GM12878 (cell line): ENCODE data around the gene PEX26. TPM values are rescaled to one million over a fixed set of nuclear protein-coding genes. Genes with fewer than 3 reads are reported as not detected.

ENCODE experiments used
- ATAC-seq: fragments of 200-7000 bp; cut with Tn5 transposase; 3 replicates; pipeline ENCODE4 v1.9.1; 2020; ENCODE audit warnings: mild to moderate bottlenecking, moderate library complexity
- BruUV-seq: library from RNA; stranded (reverse); fragments of 400-500 nt; replicated peaks from 2 replicates; lab custom pipeline; 2021; lab: Mats Ljungman, UMichigan
- CTCF ChIA-PET: fragments of 300-600 bp; sonication (Branson Sonifier 250); formaldehyde crosslinking; extraction: SDS; loops from one replicate; lab custom pipeline; 2021; ENCODE audit warnings: inconsistent platforms; lab: Yijun Ruan, JAX
- POLR2A ChIA-PET: fragments of 350-600 bp; formaldehyde crosslinking; extraction: SDS; loops from one replicate; lab custom pipeline; 2021; ENCODE audit warnings: inconsistent platforms; lab: Charles Lee
- RAD21 ChIA-PET: fragments of 300-600 bp; sonication (Branson Sonifier 250); formaldehyde crosslinking; loops from one replicate; lab custom pipeline; 2023; ENCODE audit warnings: antibody characterized with exemption; ENCODE audit not compliant: unreplicated experiment; lab: Charles Lee
- SMC1A ChIA-PET: fragments of 300-600 bp; sonication (Branson Sonifier 250); formaldehyde crosslinking; loops from one replicate; lab custom pipeline; 2023; ENCODE audit not compliant: unreplicated experiment, uncharacterized antibody; lab: Charles Lee
- DNase-seq: peaks from one replicate; pipeline ENCODE4 v3.0.0-alpha.2; 2011; ENCODE audit warnings: low read depth, low spot score
- FAIRE-seq: peaks from 3 replicates; lab custom pipeline; 2011; peaks lifted over from hg19 to GRCh38; lab: Jason Lieb, UNC
- H2AFZ ChIP-seq: 2 replicates; pipeline ENCODE4 v1.6.0; 2011; ENCODE audit warnings: low read depth, low read length, control low read depth; ENCODE audit not compliant: control insufficient read depth
- H3K27ac ChIP-seq: 2 replicates; pipeline ENCODE4 v1.5.1; 2011; ENCODE audit warnings: control low read depth; ENCODE audit not compliant: control insufficient read depth, insufficient read depth
- H3K27me3 ChIP-seq, 2 experiments: replicated peaks in 1 of 2; 2 replicates each; pipeline versions ENCODE4 v1.6.0 to v1.6.1; 2011; ENCODE audit warnings: low read length in 1 of 2; ENCODE audit not compliant: control insufficient read depth in 2 of 2, insufficient read depth in 2 of 2
- H3K36me3 ChIP-seq, 2 experiments: 2 replicates each; pipeline ENCODE4 v1.5.1; 2011; ENCODE audit warnings: low read length in 1 of 2; ENCODE audit not compliant: control insufficient read depth in 2 of 2, insufficient read depth in 2 of 2
- H3K4me1 ChIP-seq: 2 replicates; pipeline ENCODE4 v1.6.1; 2011; ENCODE audit warnings: mild to moderate bottlenecking, low read length, moderate library complexity, mixed read lengths; ENCODE audit not compliant: control insufficient read depth, insufficient read depth
- H3K4me2 ChIP-seq: 2 replicates; pipeline ENCODE4 v1.6.0; 2011; ENCODE audit warnings: control low read depth; ENCODE audit not compliant: control insufficient read depth, insufficient read depth
- H3K4me3 ChIP-seq: fragments of 200-600 bp; sonication (generic); 2 replicates; pipeline ENCODE4 v1.5.1; 2016
- H3K79me2 ChIP-seq: 2 replicates; pipeline ENCODE4 v1.6.0; 2011; ENCODE audit warnings: low read length; ENCODE audit not compliant: control insufficient read depth, insufficient read depth
- H3K9ac ChIP-seq: 2 replicates; pipeline ENCODE4 v1.8.0; 2011; ENCODE audit warnings: low read length, control low read depth, mixed read lengths; ENCODE audit not compliant: control insufficient read depth, insufficient read depth
- H3K9me3 ChIP-seq: replicated peaks from 3 replicates; pipeline ENCODE4 v1.5.1; 2011; ENCODE audit warnings: mild to moderate bottlenecking, low read length; ENCODE audit not compliant: control insufficient read depth, insufficient read depth
- H4K20me1 ChIP-seq: 2 replicates; pipeline ENCODE4 v1.6.0; 2011; ENCODE audit not compliant: control insufficient read depth, insufficient read depth
- ESRRA ChIP-seq: IDR thresholded peaks from 2 replicates; pipeline ENCODE4 v1.6.1; 2012; ENCODE audit warnings: mild to moderate bottlenecking, low read length, improper control_type of control experiment
- IRF4 ChIP-seq: IDR thresholded peaks from 2 replicates; pipeline ENCODE4 v1.6.1; 2011; ENCODE audit warnings: low read depth, low read length
- KAT2A ChIP-seq: conservative IDR thresholded peaks from 2 replicates; pipeline ENCODE4 v1.6.1; 2011; ENCODE audit warnings: low read depth, low read length; ENCODE audit not compliant: control insufficient read depth
- LARP7 ChIP-seq: fragments of 450-650 bp; IDR thresholded peaks from 2 replicates; pipeline ENCODE4 v1.6.1; 2017; ENCODE audit warnings: mild to moderate bottlenecking
- MEF2B ChIP-seq: fragments of 450-650 bp; IDR thresholded peaks from 2 replicates; pipeline ENCODE4 v1.6.1; 2018; ENCODE audit warnings: mild to moderate bottlenecking, moderate library complexity; ENCODE audit not compliant: partially characterized antibody, poor library complexity, severe bottlenecking
- NBN ChIP-seq: fragments of 450-650 bp; IDR thresholded peaks from 2 replicates; pipeline ENCODE4 v1.6.1; 2016
- NFYB ChIP-seq: IDR thresholded peaks from 2 replicates; pipeline ENCODE4 v1.6.1; 2011; ENCODE audit warnings: low read depth, mild to moderate bottlenecking, low read length, improper control_type of control experiment, moderate library complexity; ENCODE audit not compliant: insufficient read depth
- PAX8 ChIP-seq: fragments of 450-650 bp; IDR thresholded peaks from 2 replicates; pipeline ENCODE4 v1.6.1; 2017; ENCODE audit warnings: mild to moderate bottlenecking, moderate library complexity
- POLR2AphosphoS2 ChIP-seq: IDR thresholded peaks from 2 replicates; pipeline ENCODE4 v1.6.1; 2011; ENCODE audit warnings: low read depth, mild to moderate bottlenecking, low read length, improper control_type of control experiment, moderate library complexity
- SKIL ChIP-seq: fragments of 450-650 bp; IDR thresholded peaks from 2 replicates; pipeline ENCODE4 v1.6.1; 2017; ENCODE audit warnings: mild to moderate bottlenecking, low read depth, inconsistent platforms; ENCODE audit not compliant: poor library complexity, severe bottlenecking
- SUPT20H ChIP-seq: IDR thresholded peaks from 2 replicates; pipeline ENCODE4 v1.6.1; 2011; ENCODE audit warnings: low read depth, mild to moderate bottlenecking, low read length, moderate library complexity, borderline replicate concordance; ENCODE audit not compliant: control insufficient read depth
- TAF1 ChIP-seq: IDR thresholded peaks from 2 replicates; pipeline ENCODE4 v1.6.1; 2011; ENCODE audit warnings: mild to moderate bottlenecking, low read depth, low read length, borderline replicate concordance
- TCF12 ChIP-seq: IDR thresholded peaks from 2 replicates; pipeline ENCODE4 v1.6.1; 2011; ENCODE audit warnings: low read depth, mild to moderate bottlenecking, low read length
- WGBS: methylation state at CpG from one replicate; pipeline ENCODE4 v1.1.6; 2016; ENCODE audit warnings: low lambda C conversion rate; ENCODE audit not compliant: insufficient replicate concordance, insufficient coverage; ENCODE audit errors: missing lambda C conversion rate; 5-methylcytosine and 5-hydroxymethylcytosine counted together
- in situ Hi-C: fragments of 300-500 bp; cut with MboI; formaldehyde crosslinking; loops from 9 replicates; pipeline ENCODE4 v1.14.3; 2018; ENCODE audit warnings: mixed read lengths
- intact Hi-C: fragments of 100-400 bp; cut with micrococcal nuclease; formaldehyde crosslinking; loops from one replicate; pipeline ENCODE4 v1.14.2; 2022; ENCODE audit not compliant: unreplicated experiment
- polyA plus RNA-seq, 11 experiments: library from polyadenylated mRNA; depleted of rRNA in 4 of 11; unstranded in 6 of 11; stranded (reverse) in 5 of 11; fragments of >200 nt; fragmentation: Nextera tagmentation in 4 of 11; fragmentation: Illumina TruSeq in 1 of 11; extraction: Ambion mirVana in 4 of 11; extraction: Trizol in 1 of 11; gene quantifications; 1 replicate in 1 of 11; 2 replicates in 10 of 11; pipeline versions ENCODE4 v1.2.1 to v1.2.3, GENCODE V29; 2011 to 2016; ENCODE audit warnings: inconsistent platforms in 2 of 11, missing spikeins in 2 of 11, low read depth in 1 of 11
- total RNA-seq, 4 experiments: library from RNA; depleted of rRNA in 3 of 4; stranded (reverse); fragments of >200 nt in 3 of 4; fragmentation: Illumina TruSeq in 1 of 4; extraction: Trizol in 1 of 4; gene quantifications; 2 replicates each; pipeline versions ENCODE4 v1.2.1 to v1.2.3, GENCODE V29; 2013 to 2021
- TF ChIP-seq, protein P1 (sequence below): fragments of 450-650 bp; conservative IDR thresholded peaks from 2 replicates; pipeline ENCODE4 v1.6.1; 2017; ENCODE audit warnings: mild to moderate bottlenecking, moderate library complexity

PEX26 gene
- total and polyA plus RNA-seq, 10 of the 15 experiments (the other 5 are each of a cell fraction or from before 2014, with no cell fraction given), result 0.79 to 50.8 (median 22.4) TPM

GRCh38 chr22:18063306-18063705 lies 14.5 kb upstream of the PEX26 start:
- Histone ChIP-seq H4K20me1 (no peaks in the 10 kb centered on the region), H3K9me3 (no peaks in the 10 kb centered on the region), H3K4me1 (peaks cover 17% of the 10 kb centered on the region), H3K27me3 (no peaks in the 10 kb centered on the region), H3K4me3 (no peak overlapping the region), H3K4me2 (no peak overlapping the region), H3K27ac (no peak overlapping the region), H3K36me3 (no peaks in the 10 kb centered on the region), H2AFZ (no peak overlapping the region), H3K79me2 (no peaks in the 10 kb centered on the region), H3K9ac (no peak overlapping the region)
- 54% methylated on average over 7 of the region's 7 CpGs for WGBS
- TF ChIP-seq SUPT20H (no peak), NBN (no peak), ESRRA (no peak), SKIL (no peak), POLR2AphosphoS2 (no peak), NFYB (no peak), IRF4 (no peak), KAT2A (no peak), TAF1 (no peak), MEF2B (no peak), LARP7 (no peak), PAX8 (no peak), TCF12 (no peak)
- TF ChIP-seq, protein P1, sequence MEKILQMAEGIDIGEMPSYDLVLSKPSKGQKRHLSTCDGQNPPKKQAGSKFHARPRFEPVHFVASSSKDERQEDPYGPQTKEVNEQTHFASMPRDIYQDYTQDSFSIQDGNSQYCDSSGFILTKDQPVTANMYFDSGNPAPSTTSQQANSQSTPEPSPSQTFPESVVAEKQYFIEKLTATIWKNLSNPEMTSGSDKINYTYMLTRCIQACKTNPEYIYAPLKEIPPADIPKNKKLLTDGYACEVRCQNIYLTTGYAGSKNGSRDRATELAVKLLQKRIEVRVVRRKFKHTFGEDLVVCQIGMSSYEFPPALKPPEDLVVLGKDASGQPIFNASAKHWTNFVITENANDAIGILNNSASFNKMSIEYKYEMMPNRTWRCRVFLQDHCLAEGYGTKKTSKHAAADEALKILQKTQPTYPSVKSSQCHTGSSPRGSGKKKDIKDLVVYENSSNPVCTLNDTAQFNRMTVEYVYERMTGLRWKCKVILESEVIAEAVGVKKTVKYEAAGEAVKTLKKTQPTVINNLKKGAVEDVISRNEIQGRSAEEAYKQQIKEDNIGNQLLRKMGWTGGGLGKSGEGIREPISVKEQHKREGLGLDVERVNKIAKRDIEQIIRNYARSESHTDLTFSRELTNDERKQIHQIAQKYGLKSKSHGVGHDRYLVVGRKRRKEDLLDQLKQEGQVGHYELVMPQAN, result no peak
- ChIA-PET RAD21 (interaction anchor here (1.0 to 3.7 kb wide), 3 partner anchors 13 to 233 kb away, joined by 3 to 40 read pairs (median 3); partner anchors contain the start of gene PEX26), SMC1A (interaction anchor here (0.5 to 3.8 kb wide), 8 partner anchors 8 to 298 kb away, joined by 3 to 51 read pairs (median 3); partner anchors contain the start of gene PEX26), POLR2A (interaction anchor here (0.6 kb wide), 1 partner anchor 188 kb away, joined by 3 read pairs; no protein-coding TSS in a partner anchor), CTCF (interaction anchor here (0.6 to 3.7 kb wide), 8 partner anchors 9 to 507 kb away, joined by 3 to 21 read pairs (median 4); no protein-coding TSS in a partner anchor)
- FAIRE-seq (no peak), ATAC-seq (no peak), DNase-seq (no peak)
- intact Hi-C loops, result no loop called here
- no TSS peak for BruUV-seq
- in situ Hi-C loops, result no loop called here
